Activated T-cell treated with anti-CD3 and anti-CD28 coated beads, Interleukin-2, amount 50 U/mL, for 4 hours (primary cell): Measurements from ENCODE around the gene FBLN2. TPM values are rescaled to one million over a fixed set of nuclear protein-coding genes. Genes with fewer than 3 reads are reported as not detected.

ENCODE experiments used
- ATAC-seq, 2 donors: fragments of 200-7000 bp; cut with Tn5 transposase; one replicate each; pipeline ENCODE4 v1.10.0; 2021
- DNase-seq: peaks from one replicate; pipeline ENCODE4 v3.0.0-alpha.2; 2020
- H3K27me3 Mint-ChIP-seq: one replicate; pipeline ENCODE4 v1.8.0; 2021; ENCODE audit warnings: low read depth, mixed read lengths
- H3K36me3 Mint-ChIP-seq: one replicate; pipeline ENCODE4 v1.8.0; 2022; ENCODE audit warnings: mixed read lengths; ENCODE audit not compliant: insufficient read depth
- H3K4me1 Mint-ChIP-seq: one replicate; pipeline ENCODE4 v1.8.0; 2021; ENCODE audit warnings: low read depth, mixed read lengths
- H3K4me3 Mint-ChIP-seq: one replicate; pipeline ENCODE4 v1.8.0; 2021; ENCODE audit warnings: mild to moderate bottlenecking, moderate library complexity, mixed read lengths
- H3K9me3 Mint-ChIP-seq: one replicate; pipeline ENCODE4 v1.8.0; 2021; ENCODE audit warnings: mixed read lengths
- total RNA-seq, 3 donors: library from RNA; stranded (reverse); gene quantifications; one replicate each; pipeline ENCODE4 v1.2.1, GENCODE V29; 2021

FBLN2 gene
- total RNA-seq, 3 donors from 2014 or later = 0.16 to 0.63 (median 0.16) TPM

DNA sequence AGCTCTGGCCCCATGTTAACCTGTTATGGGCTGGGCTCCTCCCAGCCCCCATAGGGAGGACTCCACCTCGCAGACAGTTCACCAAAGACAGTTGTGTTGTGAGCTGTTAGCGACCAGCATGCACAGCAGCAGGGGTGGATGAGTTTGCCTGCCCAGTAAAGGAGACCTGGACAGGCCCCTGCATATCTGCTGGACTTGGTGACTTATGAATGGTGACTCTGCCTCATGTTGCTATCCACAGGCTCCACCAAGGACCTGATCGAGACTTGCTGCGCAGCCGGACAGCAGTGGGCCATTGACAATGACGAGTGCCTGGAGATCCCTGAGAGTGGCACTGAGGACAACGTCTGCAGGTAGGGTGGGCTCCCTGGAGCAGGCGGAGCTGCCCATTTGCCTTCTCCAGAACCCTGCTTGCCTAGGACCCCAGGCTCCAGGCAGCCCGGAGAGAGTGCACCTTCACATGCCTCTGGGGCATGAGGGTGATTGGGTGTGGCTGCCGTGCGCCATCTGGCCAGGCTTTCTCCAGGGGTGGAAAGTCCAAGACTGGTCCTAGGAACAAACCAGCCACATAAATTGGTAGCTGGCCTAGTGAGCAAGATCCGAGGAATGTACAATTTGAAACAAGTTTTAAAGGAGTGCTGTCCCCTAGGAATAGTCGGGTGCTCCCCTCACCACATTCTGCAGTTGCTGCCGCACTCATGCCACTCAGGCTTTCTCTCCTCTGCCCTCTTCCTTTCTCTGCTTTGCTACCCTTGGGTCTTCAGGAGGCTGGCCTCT, 59.1 kb downstream of the FBLN2 start:
- DNase-seq = no peak

DNA sequence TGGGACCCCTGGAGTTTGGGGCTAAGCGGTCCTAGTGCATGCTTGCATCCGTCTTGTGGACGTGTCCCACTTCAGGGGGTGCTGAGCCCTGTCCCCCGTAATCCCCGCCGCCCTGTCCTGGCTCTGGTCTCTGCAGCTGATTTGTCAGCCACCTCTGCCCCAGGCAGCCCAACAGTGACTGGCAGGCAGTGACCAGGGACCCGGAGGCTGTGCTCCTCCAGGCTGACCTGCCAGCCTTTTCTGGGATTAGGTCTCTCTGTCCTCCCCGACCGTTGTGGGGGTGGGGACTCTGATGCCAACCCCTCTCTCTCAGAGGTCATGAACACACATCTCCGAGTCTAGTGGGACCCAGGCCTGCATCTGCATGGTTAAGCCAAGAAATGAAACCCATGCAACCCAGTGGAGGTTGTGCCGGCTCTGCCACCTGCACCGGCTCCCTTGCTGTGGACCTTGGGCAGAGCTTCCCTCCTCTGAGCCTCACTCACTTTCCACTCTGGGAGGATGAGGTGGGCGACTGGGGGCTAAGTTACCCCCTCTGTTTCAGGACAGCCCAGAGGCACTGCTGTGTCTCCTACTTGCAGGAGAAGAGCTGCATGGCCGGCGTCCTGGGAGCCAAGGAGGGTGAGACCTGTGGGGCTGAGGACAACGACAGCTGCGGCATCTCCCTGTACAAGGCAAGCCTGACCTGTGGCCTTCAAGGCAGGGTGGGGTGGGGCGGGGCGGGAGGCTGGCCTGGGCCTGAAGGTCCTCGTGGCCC, 60.2 kb downstream of the FBLN2 start:
- Mint-ChIP-seq H3K4me3 (no peak overlapping the region), H3K27me3 (peaks cover 11% of the 10 kb centered on the region), H3K4me1 (no peaks in the 10 kb centered on the region), H3K9me3 (no peaks in the 10 kb centered on the region), H3K36me3 (no peaks in the 10 kb centered on the region)
- DNase-seq (no peak), ATAC-seq (no peak)

More for the DNA sequence above, 59.1 kb downstream of the FBLN2 start:
- no peak for ATAC-seq
- H3K9me3 Mint-ChIP-seq = no peaks in the 10 kb centered on the region
- no peaks in the 10 kb centered on the region for H3K4me1 Mint-ChIP-seq
- peaks cover 11% of the 10 kb centered on the region for H3K27me3 Mint-ChIP-seq
- no peak overlapping the region for H3K4me3 Mint-ChIP-seq
- no peaks in the 10 kb centered on the region for H3K36me3 Mint-ChIP-seq

DNA sequence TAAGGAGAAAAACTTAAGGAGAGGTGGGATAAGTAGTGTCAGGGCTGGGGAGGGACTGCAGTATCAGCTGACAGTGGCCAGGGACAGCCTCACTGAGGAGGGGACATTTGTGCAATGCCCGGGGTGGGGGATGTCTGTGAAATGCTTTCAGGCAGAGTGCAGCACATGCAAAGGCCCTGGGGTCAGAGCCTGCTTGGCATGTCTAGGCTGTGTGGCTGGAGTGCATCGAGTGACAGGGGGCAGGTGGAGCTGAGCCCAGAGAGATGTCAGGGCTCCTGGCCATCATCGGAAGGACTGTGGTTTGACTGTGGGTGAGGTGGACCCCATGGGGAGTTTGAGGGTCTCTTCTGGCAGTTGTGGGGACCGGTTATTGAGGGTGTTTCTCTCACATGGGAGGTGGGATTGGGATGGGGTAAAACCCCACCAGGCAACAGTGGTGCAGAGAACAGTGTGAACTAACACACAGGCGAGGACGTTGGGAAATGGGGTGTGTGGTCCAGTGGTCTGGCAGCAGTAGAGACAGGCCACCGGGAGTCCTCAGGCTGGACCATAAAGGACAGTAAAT, 61.2 kb downstream of the FBLN2 start:
- H3K4me1 Mint-ChIP-seq = no peaks in the 10 kb centered on the region
- ATAC-seq = no peak
- H3K36me3 Mint-ChIP-seq = no peaks in the 10 kb centered on the region
- H3K9me3 Mint-ChIP-seq = no peaks in the 10 kb centered on the region
- DNase-seq = no peak
- peaks cover 11% of the 10 kb centered on the region for H3K27me3 Mint-ChIP-seq
- H3K4me3 Mint-ChIP-seq = no peak overlapping the region

DNA sequence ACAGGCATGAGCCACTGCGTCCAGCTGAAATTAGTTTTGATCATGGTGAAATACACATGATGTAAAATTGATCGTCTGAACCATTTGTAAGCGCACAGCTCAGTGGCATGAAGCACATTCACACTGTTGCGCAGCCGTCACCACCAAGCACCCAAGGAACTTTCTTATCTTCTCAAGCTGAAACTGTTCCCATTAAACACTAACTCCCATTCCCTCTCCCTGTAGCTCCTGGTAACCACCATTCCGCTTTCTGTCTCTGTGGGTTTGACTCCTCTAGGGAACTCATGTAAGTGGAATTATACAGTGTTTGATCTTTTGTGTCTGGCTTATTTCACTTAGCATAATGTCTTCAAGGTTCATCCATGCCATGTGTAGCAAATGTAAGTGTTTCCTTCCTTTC, 62.3 kb downstream of the FBLN2 start:
- ATAC-seq (no peak), DNase-seq (no peak)
- H3K4me1 Mint-ChIP-seq = no peaks in the 10 kb centered on the region
- peaks cover 11% of the 10 kb centered on the region for H3K27me3 Mint-ChIP-seq
- H3K9me3 Mint-ChIP-seq = no peaks in the 10 kb centered on the region
- no peaks in the 10 kb centered on the region for H3K36me3 Mint-ChIP-seq
- H3K4me3 Mint-ChIP-seq = no peak overlapping the region

- no peak for DNase-seq
- Mint-ChIP-seq H3K36me3 (no peaks in the 10 kb centered on the region), H3K4me3 (no peak overlapping the region), H3K4me1 (no peaks in the 10 kb centered on the region), H3K27me3 (peaks cover 10% of the 10 kb centered on the region), H3K9me3 (no peaks in the 10 kb centered on the region)
- ATAC-seq = no peak
Measured at GRCh38 chr3:13612829-13613228, 63.9 kb downstream of the FBLN2 start.

- Mint-ChIP-seq H3K36me3 (no peaks in the 10 kb centered on the region), H3K4me3 (no peak overlapping the region), H3K4me1 (no peaks in the 10 kb centered on the region), H3K27me3 (peaks cover 5% of the 10 kb centered on the region), H3K9me3 (no peaks in the 10 kb centered on the region)
- DNase-seq (no peak), ATAC-seq (no peak)
Measured at GRCh38 chr3:13613343-13614190, 64.6 kb downstream of the FBLN2 start.

DNA sequence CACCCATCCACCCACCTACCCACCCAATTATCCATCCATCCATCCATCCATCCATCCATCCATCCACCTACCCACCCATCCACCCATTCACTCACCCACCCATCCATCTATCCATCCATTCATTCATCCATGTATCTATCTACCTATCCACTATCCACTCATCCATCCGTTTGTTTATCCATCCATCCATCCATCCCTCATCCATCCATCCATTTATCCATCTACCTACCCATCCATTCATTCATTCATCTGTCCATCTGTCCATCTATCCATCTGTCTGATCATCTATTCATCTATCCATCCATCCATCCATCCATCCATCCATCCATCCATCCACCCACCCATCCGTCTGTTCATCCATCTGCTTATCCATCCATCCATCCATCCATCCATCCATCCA, 65.7 kb downstream of the FBLN2 start:
- peaks cover 5% of the 10 kb centered on the region for H3K27me3 Mint-ChIP-seq
- H3K4me3 Mint-ChIP-seq = no peak overlapping the region
- H3K9me3 Mint-ChIP-seq = no peaks in the 10 kb centered on the region
- ATAC-seq (no peak), DNase-seq (no peak)
- no peaks in the 10 kb centered on the region for H3K4me1 Mint-ChIP-seq
- no peaks in the 10 kb centered on the region for H3K36me3 Mint-ChIP-seq

- H3K36me3 Mint-ChIP-seq = no peaks in the 10 kb centered on the region
- H3K27me3 Mint-ChIP-seq = peaks cover 3% of the 10 kb centered on the region
- H3K4me1 Mint-ChIP-seq = no peaks in the 10 kb centered on the region
- ATAC-seq = no peak
- no peaks in the 10 kb centered on the region for H3K9me3 Mint-ChIP-seq
- DNase-seq = no peak
- H3K4me3 Mint-ChIP-seq = no peak overlapping the region
Measured at GRCh38 chr3:13615019-13615528, 66.1 kb downstream of the FBLN2 start.

DNA sequence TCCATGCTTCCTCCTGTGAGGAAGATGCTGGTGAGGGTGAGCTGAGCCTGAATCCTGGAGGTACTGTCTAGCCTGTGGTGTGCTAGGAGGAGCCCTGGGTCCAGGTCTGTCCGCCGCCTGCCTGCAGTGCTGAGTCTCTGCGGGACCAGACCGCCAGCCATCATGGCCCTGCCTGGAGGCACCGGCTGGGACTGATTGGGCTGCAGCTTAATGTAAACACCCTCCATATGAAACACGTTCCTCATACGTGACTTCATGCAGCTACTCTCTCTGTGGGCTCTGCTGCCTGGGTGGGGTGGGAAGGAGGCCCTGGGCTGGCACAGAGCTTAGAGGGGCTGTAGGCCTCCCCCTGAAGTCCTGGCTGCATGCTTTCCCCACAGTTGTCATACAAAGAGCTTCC, 67.4 kb downstream of the FBLN2 start:
- no peaks in the 10 kb centered on the region for H3K9me3 Mint-ChIP-seq
- no peak for ATAC-seq
- peaks cover under 1% of the 10 kb centered on the region for H3K4me1 Mint-ChIP-seq
- no peak for DNase-seq
- no peak overlapping the region for H3K4me3 Mint-ChIP-seq
- no peaks in the 10 kb centered on the region for H3K36me3 Mint-ChIP-seq
- no peaks in the 10 kb centered on the region for H3K27me3 Mint-ChIP-seq

- ATAC-seq (no peak), DNase-seq (no peak)
- Mint-ChIP-seq H3K9me3 (no peaks in the 10 kb centered on the region), H3K36me3 (no peaks in the 10 kb centered on the region), H3K4me3 (no peak overlapping the region), H3K27me3 (peaks cover 2% of the 10 kb centered on the region), H3K4me1 (peaks cover 3% of the 10 kb centered on the region)
Measured at GRCh38 chr3:13617097-13617738, 68.3 kb downstream of the FBLN2 start.

- Mint-ChIP-seq H3K36me3 (no peaks in the 10 kb centered on the region), H3K4me1 (peaks cover 3% of the 10 kb centered on the region), H3K27me3 (peaks cover 2% of the 10 kb centered on the region), H3K9me3 (no peaks in the 10 kb centered on the region), H3K4me3 (no peak overlapping the region)
- ATAC-seq = no peak
- DNase-seq = no peak
Measured at GRCh38 chr3:13617981-13618380, 69.1 kb downstream of the FBLN2 start.

- ATAC-seq (no peak), DNase-seq (no peak)
- Mint-ChIP-seq H3K9me3 (no peaks in the 10 kb centered on the region), H3K4me3 (no peak overlapping the region), H3K36me3 (no peaks in the 10 kb centered on the region), H3K27me3 (peaks cover 2% of the 10 kb centered on the region), H3K4me1 (peaks cover 3% of the 10 kb centered on the region)
Measured at GRCh38 chr3:13618836-13619235, 69.9 kb downstream of the FBLN2 start.

- Mint-ChIP-seq H3K4me1 (peaks cover 3% of the 10 kb centered on the region), H3K4me3 (no peak overlapping the region), H3K27me3 (peaks cover 2% of the 10 kb centered on the region), H3K36me3 (no peaks in the 10 kb centered on the region), H3K9me3 (no peaks in the 10 kb centered on the region)
- ATAC-seq (no peak), DNase-seq (no peak)
Measured at GRCh38 chr3:13619661-13620230, 70.8 kb downstream of the FBLN2 start.
